Breast epithelium (tissue), 4 donors: ENCODE measurements around the gene PPP1CB. TPM values are rescaled to one million over a fixed set of nuclear protein-coding genes. Genes with fewer than 3 reads are reported as not detected.

ENCODE experiments used
- DNase-seq, 2 donors: peaks; one replicate each; pipeline ENCODE4 v3.0.0-alpha.2; 2019; ENCODE audit warnings: low spot score in 2 of 2
- H3K27ac ChIP-seq, 2 donors: fragments of 200-600 bp; sonication (generic) in 1 of 2; one replicate each; pipeline ENCODE4 v1.5.1; 2016 to 2019; ENCODE audit warnings: mild to moderate bottlenecking in 1 of 2
- H3K27me3 ChIP-seq, 2 donors: fragments of 200-600 bp; sonication (generic) in 1 of 2; one replicate each; pipeline versions ENCODE4 v1.5.1 to v1.6.0; 2017 to 2019; ENCODE audit warnings: control low read depth in 1 of 2, mild to moderate bottlenecking in 1 of 2
- H3K36me3 ChIP-seq: fragments of 200-600 bp; one replicate; pipeline ENCODE4 v1.5.1; 2019
- H3K4me1 ChIP-seq, 2 donors: fragments of 200-600 bp; sonication (generic); one replicate each; pipeline ENCODE4 v1.5.1; 2016 to 2019; ENCODE audit warnings: control low read depth in 1 of 2
- H3K4me3 ChIP-seq, 3 donors: fragments of 200-600 bp; sonication (generic); 1 replicate in 2 of 3; 2 replicates in 1 of 3; pipeline ENCODE4 v1.5.1; 2016 to 2019; ENCODE audit warnings: mild to moderate bottlenecking in 3 of 3, moderate library complexity in 2 of 3
- H3K9me3 ChIP-seq, 2 donors: fragments of 200-600 bp; sonication (generic) in 1 of 2; one replicate each; pipeline ENCODE4 v1.5.1; 2016 to 2019; ENCODE audit warnings: control low read depth in 1 of 2
- CTCF ChIP-seq, 3 donors: fragments of 450-650 bp; IDR thresholded peaks; one replicate each; pipeline ENCODE4 v1.5.1; 2016 to 2017; ENCODE audit warnings: antibody characterized with exemption in 3 of 3, mild to moderate bottlenecking in 3 of 3, moderate library complexity in 3 of 3
- POLR2A ChIP-seq: fragments of 450-650 bp; IDR thresholded peaks from one replicate; pipeline ENCODE4 v1.6.1; 2016; ENCODE audit warnings: antibody characterized with exemption, mild to moderate bottlenecking, moderate library complexity
- POLR2AphosphoS5 ChIP-seq, 3 donors: sonication (generic); formaldehyde crosslinking; IDR thresholded peaks; one replicate each; pipeline ENCODE4 v1.6.1; 2017; ENCODE audit warnings: antibody characterized with exemption in 3 of 3
- intact Hi-C: fragments of 100-400 bp; cut with DNase I; formaldehyde crosslinking; loops from one replicate; pipeline ENCODE4 v1.15.1; 2023; ENCODE audit warnings: low total_unique reads
- total RNA-seq, 3 donors: library from RNA; depleted of rRNA; stranded (reverse); fragments of >200 nt; gene quantifications; one replicate each; pipeline ENCODE4 v1.1.0, GENCODE V29; 2016

PPP1CB gene
- total RNA-seq, 3 donors from 2014 or later: 189 to 294 (median 289) TPM

GRCh38 chr2:28824870-28825269, 73.2 kb downstream of the PPP1CB start:
- no peak for TF ChIP-seq POLR2AphosphoS5 (IDR thresholded peaks at IDR 0.05)
- no peak for TF ChIP-seq POLR2A
- no peak for TF ChIP-seq CTCF (IDR thresholded peaks at IDR 0.05)
- Histone ChIP-seq H3K36me3 (no peaks in the 10 kb centered on the region), H3K9me3 (no peaks in the 10 kb centered on the region), H3K4me1 (no peaks in the 10 kb centered on the region), H3K4me3 (no peak overlapping the region), H3K27ac (no peak overlapping the region), H3K27me3 (no peaks in the 10 kb centered on the region)
- intact Hi-C loops: no loop called here
- no peak for DNase-seq

GRCh38 chr2:28828382-28828781, 76.8 kb downstream of the PPP1CB start:
- Histone ChIP-seq H3K27ac (no peak overlapping the region), H3K4me3 (no peak overlapping the region), H3K9me3 (no peaks in the 10 kb centered on the region), H3K36me3 (no peaks in the 10 kb centered on the region), H3K27me3 (no peaks in the 10 kb centered on the region), H3K4me1 (no peaks in the 10 kb centered on the region)
- no peak for DNase-seq
- TF ChIP-seq POLR2A: no peak
- TF ChIP-seq POLR2AphosphoS5 (IDR thresholded peaks at IDR 0.05): no peak
- TF ChIP-seq CTCF (IDR thresholded peaks at IDR 0.05): no peak
- intact Hi-C loops: no loop called here

GRCh38 chr2:28833740-28834470, 82.3 kb downstream of the PPP1CB start:
- H3K27ac ChIP-seq: no peak overlapping the region
- no peaks in the 10 kb centered on the region for H3K36me3 ChIP-seq
- no peak overlapping the region for H3K4me3 ChIP-seq
- DNase-seq: no peak
- no peaks in the 10 kb centered on the region for H3K4me1 ChIP-seq
- no peaks in the 10 kb centered on the region for H3K9me3 ChIP-seq
- H3K27me3 ChIP-seq: no peaks in the 10 kb centered on the region
- TF ChIP-seq CTCF (IDR thresholded peaks at IDR 0.05) (no peak), POLR2A (no peak), POLR2AphosphoS5 (IDR thresholded peaks at IDR 0.05) (no peak)
- intact Hi-C loops: no loop called here

- Histone ChIP-seq H3K27me3 (no peaks in the 10 kb centered on the region), H3K4me3 (no peak overlapping the region), H3K9me3 (no peaks in the 10 kb centered on the region), H3K27ac (no peak overlapping the region), H3K4me1 (no peaks in the 10 kb centered on the region), H3K36me3 (no peaks in the 10 kb centered on the region)
- no peak for DNase-seq
- intact Hi-C loops: no loop called here
- TF ChIP-seq CTCF (IDR thresholded peaks at IDR 0.05): no peak
- no peak for TF ChIP-seq POLR2AphosphoS5 (IDR thresholded peaks at IDR 0.05)
- no peak for TF ChIP-seq POLR2A
Observed at GRCh38 chr2:28835781-28836180, 84.2 kb downstream of the PPP1CB start.

- no peak for DNase-seq
- intact Hi-C loops: no loop called here
- H3K4me1 ChIP-seq: no peaks in the 10 kb centered on the region
- no peaks in the 10 kb centered on the region for H3K9me3 ChIP-seq
- no peak overlapping the region for H3K27ac ChIP-seq
- TF ChIP-seq POLR2AphosphoS5 (IDR thresholded peaks at IDR 0.05) (no peak), POLR2A (no peak), CTCF (IDR thresholded peaks at IDR 0.05) (no peak)
- no peaks in the 10 kb centered on the region for H3K27me3 ChIP-seq
- H3K36me3 ChIP-seq: no peaks in the 10 kb centered on the region
- H3K4me3 ChIP-seq: no peak overlapping the region
Observed at GRCh38 chr2:28838971-28839370, 87.3 kb downstream of the PPP1CB start.
